HepG2 (cell line): Measurements from ENCODE around the gene TMCO6. TPM values are rescaled to one million over a fixed set of nuclear protein-coding genes. Genes with fewer than 3 reads are reported as not detected.

Source experiments
- CAMTA2 ChIP-seq: sonication (generic); formaldehyde crosslinking; IDR thresholded peaks from 2 replicates; pipeline ENCODE4 v1.4.0; 2020; ENCODE audit warnings: mild to moderate bottlenecking, missing genetic modification reagents, borderline replicate concordance
- CBX5 ChIP-seq: sonication (generic); formaldehyde crosslinking; IDR thresholded peaks from 2 replicates; pipeline ENCODE4 v1.4.0; 2020; ENCODE audit warnings: missing genetic modification reagents, borderline replicate concordance
- DRAP1 ChIP-seq: IDR thresholded peaks from 2 replicates; pipeline ENCODE4 v1.6.1; 2016; ENCODE audit warnings: missing genetic modification reagents, missing compliant biosample characterization
- DZIP1 ChIP-seq: sonication (generic); formaldehyde crosslinking; IDR thresholded peaks from 2 replicates; pipeline ENCODE4 v1.5.0; 2020; ENCODE audit warnings: mild to moderate bottlenecking, missing genetic modification reagents
- FOXP1 ChIP-seq, 2 experiments: fragments of 450-650 bp in 1 of 2; IDR thresholded peaks; 2 replicates each; pipeline ENCODE4 v1.6.1; 2017 to 2018; ENCODE audit warnings: antibody characterized with exemption in 1 of 2
- GATAD2A ChIP-seq: IDR thresholded peaks from 2 replicates; pipeline ENCODE4 v1.6.1; 2016
- GTF2F1 ChIP-seq: fragments of 150-350 bp; IDR thresholded peaks from 2 replicates; pipeline ENCODE4 v1.6.1; 2014; ENCODE audit warnings: low read length
- HOXA3 ChIP-seq: sonication (generic); formaldehyde crosslinking; IDR thresholded peaks from 2 replicates; pipeline ENCODE4 v1.5.0; 2020; ENCODE audit warnings: missing genetic modification reagents
- KLF12 ChIP-seq: sonication (generic); formaldehyde crosslinking; IDR thresholded peaks from 2 replicates; pipeline ENCODE4 v1.4.0; 2020; ENCODE audit warnings: missing genetic modification reagents, borderline replicate concordance
- KLF6 ChIP-seq: IDR thresholded peaks from 2 replicates; pipeline ENCODE4 v1.8.0; 2016; ENCODE audit warnings: missing biosample characterization, missing genetic modification reagents
- MBD4 ChIP-seq: IDR thresholded peaks from 2 replicates; pipeline ENCODE4 v1.6.1; 2012; ENCODE audit warnings: low read length, inconsistent platforms, borderline replicate concordance
- NR2C2 ChIP-seq: sonication (generic); formaldehyde crosslinking; IDR thresholded peaks from 2 replicates; pipeline ENCODE4 v1.4.0; 2020; ENCODE audit warnings: missing genetic modification reagents, mild to moderate bottlenecking, moderate library complexity, borderline replicate concordance
- PBX2 ChIP-seq: IDR thresholded peaks from 2 replicates; pipeline ENCODE4 v1.6.1; 2016; ENCODE audit warnings: control low read depth
- TEAD3 ChIP-seq: optimal IDR thresholded peaks from 2 replicates; pipeline ENCODE3; 2016; ENCODE audit warnings: borderline replicate concordance
- TP53 ChIP-seq: sonication (generic); formaldehyde crosslinking; conservative IDR thresholded peaks from 2 replicates; pipeline ENCODE4 v1.4.0; 2020; ENCODE audit warnings: missing genetic modification reagents
- ZFYVE20 ChIP-seq: sonication (generic); formaldehyde crosslinking; IDR thresholded peaks from 2 replicates; pipeline ENCODE4 v1.8.0; 2023; ENCODE audit warnings: low read depth, mild to moderate bottlenecking, moderate library complexity, missing genetic modification reagents, borderline replicate concordance
- ZHX1 ChIP-seq: sonication (generic); formaldehyde crosslinking; IDR thresholded peaks from 2 replicates; pipeline ENCODE4 v1.8.1; 2022; ENCODE audit warnings: low read depth, mild to moderate bottlenecking, missing genetic modification reagents
- ZNF101 ChIP-seq: sonication (generic); formaldehyde crosslinking; IDR thresholded peaks from 2 replicates; pipeline ENCODE4 v1.4.0; 2020; ENCODE audit warnings: mild to moderate bottlenecking, low read depth, missing genetic modification reagents, borderline replicate concordance
- ZNF570 ChIP-seq: sonication (generic); formaldehyde crosslinking; IDR thresholded peaks from 2 replicates; pipeline ENCODE4 v1.4.0; 2020; ENCODE audit warnings: mild to moderate bottlenecking, missing genetic modification reagents, borderline replicate concordance
- ZNF605 ChIP-seq: sonication (generic); formaldehyde crosslinking; IDR thresholded peaks from 2 replicates; pipeline ENCODE4 v1.8.0; 2022; ENCODE audit warnings: mild to moderate bottlenecking, missing genetic modification reagents
- ZNF629 ChIP-seq: sonication (generic); formaldehyde crosslinking; conservative IDR thresholded peaks from 2 replicates; pipeline ENCODE4 v1.5.0; 2020; ENCODE audit warnings: missing genetic modification reagents
- ZNF7 ChIP-seq: IDR thresholded peaks from 2 replicates; pipeline ENCODE4 v1.6.1; 2016; ENCODE audit warnings: missing biosample characterization, missing genetic modification reagents
- ZNF879 ChIP-seq: sonication (generic); formaldehyde crosslinking; IDR thresholded peaks from 2 replicates; pipeline ENCODE4 v1.8.1; 2023; ENCODE audit warnings: missing genetic modification reagents
- polyA plus RNA-seq, 8 experiments: library from polyadenylated mRNA; depleted of rRNA in 3 of 8; stranded (reverse) in 7 of 8; unstranded in 1 of 8; fragments of >200 nt; fragmentation: Illumina TruSeq in 4 of 8; extraction: Trizol in 4 of 8; gene quantifications; 2 replicates each; pipeline versions ENCODE4 v1.2.1 to v1.2.3, GENCODE V29; 2011 to 2016; ENCODE audit warnings: low read depth in 4 of 8, missing spikeins in 1 of 8, mixed read lengths in 1 of 8; ENCODE audit not compliant: insufficient read depth in 1 of 8
- total RNA-seq, 5 experiments: library from RNA; depleted of rRNA; stranded (reverse); fragments of >200 nt; fragmentation: Illumina TruSeq; extraction: Trizol; gene quantifications; 2 replicates each; pipeline ENCODE4 v1.2.3, GENCODE V29; 2016; ENCODE audit warnings: low read depth in 1 of 5

TMCO6 gene
- total and polyA plus RNA-seq, 2 of the 13 experiments (the other 11 are each of a cell fraction or from before 2014, with no cell fraction given): 16.6 to 28.2 TPM

- TF ChIP-seq ZNF7 (CRISPR knock-in tag) (no peak), NR2C2 (CRISPR knock-in tag) (peak; percentile 95), ZNF629 (CRISPR knock-in tag) (0 out of 2 replicates have a peak, but pooled peaks have one; percentile 16), HOXA3 (peak; percentile 89), ZNF605 (peak; percentile 80), PBX2 (CRISPR knock-in tag) (no peak), ZNF570 (CRISPR knock-in tag) (no peak), DRAP1 (CRISPR knock-in tag) (peak; percentile 72), GATAD2A (peak; percentile 69), CBX5 (CRISPR knock-in tag) (peak; percentile 61; the same call in 1 of the 2 replicates), CAMTA2 (CRISPR knock-in tag) (0 out of 2 replicates have a peak, but pooled peaks have one; percentile 71), DZIP1 (no peak), FOXP1 (IDR thresholded peaks at IDR 0.05) (no peak), FOXP1 (CRISPR knock-in tag; IDR thresholded peaks at IDR 0.05) (no peak), KLF12 (CRISPR knock-in tag) (peak; percentile 83; the same call in 1 of the 2 replicates), KLF6 (CRISPR knock-in tag) (peak; percentile 81; the same call in 1 of the 2 replicates), ZFYVE20 (CRISPR knock-in tag) (no peak), TEAD3 (CRISPR knock-in tag) (peak; percentile 60), ZNF879 (CRISPR knock-in tag) (peak; percentile 81; the same call in 1 of the 2 replicates), GTF2F1 (no peak), ZNF101 (CRISPR knock-in tag) (no peak), ZHX1 (CRISPR knock-in tag) (no peak; the same call in 1 of the 2 replicates), TP53 (peak; percentile 53; the same call in 1 of the 2 replicates), MBD4 (no peak)
Observed at GRCh38 chr5:140690941-140691924, 52.0 kb downstream of the TMCO6 start, which contains the start of the genes HARS1 and HARS2 (continued).
